ENCODE results near the gene TCF3.

DNA sequence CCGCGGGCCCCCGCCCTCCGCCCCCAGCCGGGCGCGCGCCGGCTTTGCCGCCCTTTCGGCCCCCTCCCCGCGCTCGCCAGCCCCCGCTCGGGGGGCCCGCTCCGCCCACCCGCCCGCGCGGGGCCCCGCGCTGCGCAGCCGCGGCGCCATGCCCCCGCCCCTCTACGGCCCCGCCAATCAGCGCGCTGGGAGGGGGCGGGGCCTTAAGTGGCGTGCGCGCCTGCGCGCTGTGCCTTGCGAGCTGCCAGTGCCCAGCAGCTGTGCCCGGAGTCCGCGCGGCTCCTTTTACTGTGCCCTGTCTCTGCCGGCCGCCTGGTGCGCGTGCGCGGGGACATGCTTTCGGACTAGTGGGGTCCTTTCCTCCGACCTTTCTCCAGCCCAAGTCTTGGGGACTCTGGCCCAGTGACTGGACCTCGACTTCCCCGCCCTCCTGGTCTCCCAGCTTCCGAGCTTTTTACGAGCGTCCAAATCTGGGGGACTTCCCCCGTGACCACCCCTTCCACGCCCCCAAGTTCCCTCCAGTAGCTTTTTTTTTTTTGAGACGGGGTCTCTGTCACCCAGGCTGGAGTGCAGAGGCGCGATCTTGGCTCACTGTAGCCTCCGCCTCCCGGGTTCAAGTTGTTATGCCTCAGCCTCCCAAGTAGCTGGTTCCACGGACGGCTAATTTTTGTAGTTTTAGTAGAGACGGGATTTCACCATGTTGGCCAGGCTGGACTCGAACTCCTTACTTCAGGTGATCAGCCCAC is 59.5 kb downstream of the TCF3 start, which contains the start of gene MBD3:
- TF ChIP-seq EZH2 (IDR thresholded peaks at IDR 0.05; ENCODE audit: low read length) = no peak
- TF ChIP-seq, protein P1, sequence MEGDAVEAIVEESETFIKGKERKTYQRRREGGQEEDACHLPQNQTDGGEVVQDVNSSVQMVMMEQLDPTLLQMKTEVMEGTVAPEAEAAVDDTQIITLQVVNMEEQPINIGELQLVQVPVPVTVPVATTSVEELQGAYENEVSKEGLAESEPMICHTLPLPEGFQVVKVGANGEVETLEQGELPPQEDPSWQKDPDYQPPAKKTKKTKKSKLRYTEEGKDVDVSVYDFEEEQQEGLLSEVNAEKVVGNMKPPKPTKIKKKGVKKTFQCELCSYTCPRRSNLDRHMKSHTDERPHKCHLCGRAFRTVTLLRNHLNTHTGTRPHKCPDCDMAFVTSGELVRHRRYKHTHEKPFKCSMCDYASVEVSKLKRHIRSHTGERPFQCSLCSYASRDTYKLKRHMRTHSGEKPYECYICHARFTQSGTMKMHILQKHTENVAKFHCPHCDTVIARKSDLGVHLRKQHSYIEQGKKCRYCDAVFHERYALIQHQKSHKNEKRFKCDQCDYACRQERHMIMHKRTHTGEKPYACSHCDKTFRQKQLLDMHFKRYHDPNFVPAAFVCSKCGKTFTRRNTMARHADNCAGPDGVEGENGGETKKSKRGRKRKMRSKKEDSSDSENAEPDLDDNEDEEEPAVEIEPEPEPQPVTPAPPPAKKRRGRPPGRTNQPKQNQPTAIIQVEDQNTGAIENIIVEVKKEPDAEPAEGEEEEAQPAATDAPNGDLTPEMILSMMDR (optimal IDR thresholded peaks at IDR 0.05 in 1 of 3, IDR thresholded peaks at IDR 0.05 in 1 of 3, conservative IDR thresholded peaks at IDR 0.05 in 1 of 3; ENCODE audit: extremely low read depth in 1 of 3, insufficient read depth in 2 of 3, low read length in 3 of 3) = no peak

Data from keratinocyte (primary cell).